Breast epithelium (tissue), 3 donors: ENCODE results near the gene DISP3.

Experiments
- CTCF ChIP-seq, 3 donors: fragments of 450-650 bp; IDR thresholded peaks; one replicate each; pipeline ENCODE4 v1.5.1; 2016 to 2017; ENCODE audit warnings: antibody characterized with exemption in 3 of 3, mild to moderate bottlenecking in 3 of 3, moderate library complexity in 3 of 3
- POLR2A ChIP-seq: fragments of 450-650 bp; IDR thresholded peaks from one replicate; pipeline ENCODE4 v1.6.1; 2016; ENCODE audit warnings: antibody characterized with exemption, mild to moderate bottlenecking, moderate library complexity
- POLR2AphosphoS5 ChIP-seq, 3 donors: sonication (generic); formaldehyde crosslinking; IDR thresholded peaks; one replicate each; pipeline ENCODE4 v1.6.1; 2017; ENCODE audit warnings: antibody characterized with exemption in 3 of 3

- TF ChIP-seq CTCF (IDR thresholded peaks at IDR 0.05) = no peak
- TF ChIP-seq POLR2AphosphoS5 (IDR thresholded peaks at IDR 0.05) = no peak
- no peak for TF ChIP-seq POLR2A
Observed at GRCh38 chr1:11585389-11585788, 106.4 kb downstream of the DISP3 start.
